Measurements from ENCODE around the gene RFXAP.

Gene RFXAP

GRCh38 chr13:36870050-36870692 is 51.1 kb downstream of the RFXAP start:
- H3K27ac ChIP-seq (ENCODE audit: low read depth, low read length), result no peak overlapping the region
- no peaks in the 10 kb centered on the region for H3K27me3 ChIP-seq (ENCODE audit: control insufficient read depth, insufficient read depth, low read length)
- no peaks in the 10 kb centered on the region for H3K36me3 ChIP-seq (ENCODE audit: control insufficient read depth, insufficient read depth, low read length)
- H3K4me1 ChIP-seq (ENCODE audit: control insufficient read depth, insufficient read depth, low read length), result peaks cover 18% of the 10 kb centered on the region
- H3K9me3 ChIP-seq (ENCODE audit: control insufficient read depth, insufficient read depth, low read depth, low read length), result no peaks in the 10 kb centered on the region
- H3K9ac ChIP-seq (ENCODE audit: low read length), result no peak overlapping the region
- no peak overlapping the region for H3K4me3 ChIP-seq (ENCODE audit: low read depth, low read length)

DNA sequence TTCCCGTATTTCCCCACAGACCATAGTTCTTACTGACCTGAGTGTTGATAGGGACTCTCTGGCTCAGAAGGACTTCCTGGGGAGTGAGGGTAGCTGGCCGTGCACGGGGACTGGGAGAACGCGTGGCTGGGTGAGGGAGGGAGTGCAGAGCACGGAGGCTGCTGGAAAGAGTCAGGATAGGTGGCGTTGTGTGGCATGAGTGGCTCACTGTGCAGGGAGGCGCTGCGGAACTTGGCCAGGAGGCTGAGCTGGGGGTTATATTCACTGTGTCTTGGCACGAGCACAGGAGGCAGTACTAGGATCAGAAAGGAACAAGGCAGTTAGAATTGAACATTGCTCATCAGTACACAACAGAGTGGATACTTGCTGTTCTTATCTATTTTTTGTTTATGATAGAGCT is 53.6 kb downstream of the RFXAP start:
- no peaks in the 10 kb centered on the region for H3K9me3 ChIP-seq (ENCODE audit: control insufficient read depth, insufficient read depth, low read depth, low read length)
- H3K4me3 ChIP-seq (ENCODE audit: low read depth, low read length), result no peak overlapping the region
- no peaks in the 10 kb centered on the region for H3K27me3 ChIP-seq (ENCODE audit: control insufficient read depth, insufficient read depth, low read length)
- H3K9ac ChIP-seq (ENCODE audit: low read length), result no peak overlapping the region
- no peak overlapping the region for H3K27ac ChIP-seq (ENCODE audit: low read depth, low read length)
- H3K36me3 ChIP-seq (ENCODE audit: control insufficient read depth, insufficient read depth, low read length), result no peaks in the 10 kb centered on the region
- peaks cover 3% of the 10 kb centered on the region for H3K4me1 ChIP-seq (ENCODE audit: control insufficient read depth, insufficient read depth, low read length)

DNA sequence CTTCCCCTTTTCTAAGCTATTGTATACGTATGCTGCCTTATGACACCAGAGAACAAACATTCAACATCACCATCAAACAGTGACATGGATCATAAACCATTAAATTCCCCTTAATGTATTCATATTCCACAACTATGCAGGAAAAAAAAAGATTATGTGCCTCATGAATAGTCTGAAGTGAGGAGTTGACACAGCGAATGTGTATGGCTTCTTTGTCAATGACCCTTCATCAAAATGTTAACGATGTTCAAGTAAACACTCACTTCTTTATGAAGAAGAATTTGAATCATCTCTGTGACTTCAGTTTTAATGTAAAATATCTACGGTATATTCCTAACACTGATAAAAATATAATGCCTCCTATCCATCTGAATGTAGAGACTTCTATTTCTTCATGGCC is 56.4 kb downstream of the RFXAP start:
- no peaks in the 10 kb centered on the region for H3K9me3 ChIP-seq (ENCODE audit: control insufficient read depth, insufficient read depth, low read depth, low read length)
- no peaks in the 10 kb centered on the region for H3K4me1 ChIP-seq (ENCODE audit: control insufficient read depth, insufficient read depth, low read length)
- no peaks in the 10 kb centered on the region for H3K36me3 ChIP-seq (ENCODE audit: control insufficient read depth, insufficient read depth, low read length)
- no peak overlapping the region for H3K27ac ChIP-seq (ENCODE audit: low read depth, low read length)
- no peak overlapping the region for H3K4me3 ChIP-seq (ENCODE audit: low read depth, low read length)
- no peak overlapping the region for H3K9ac ChIP-seq (ENCODE audit: low read length)
- H3K27me3 ChIP-seq (ENCODE audit: control insufficient read depth, insufficient read depth, low read length), result no peaks in the 10 kb centered on the region

DNA sequence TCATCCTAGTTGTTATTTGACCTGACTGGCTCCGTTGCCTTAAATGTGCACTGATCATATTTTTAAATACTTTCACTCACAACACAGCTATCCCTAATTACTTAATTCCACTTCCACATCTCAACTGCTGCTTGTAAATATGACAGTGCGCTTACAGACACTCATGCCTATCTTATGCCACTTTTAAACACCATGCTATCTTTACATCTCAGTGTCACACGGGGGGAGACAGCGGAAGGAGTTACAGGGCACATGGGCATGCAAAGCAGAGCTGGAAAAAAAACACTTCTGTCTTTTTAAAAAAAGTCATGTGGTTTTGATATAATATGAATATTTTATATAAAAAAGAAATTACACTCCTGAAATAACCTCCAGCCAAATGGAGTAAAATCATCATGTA is 56.9 kb downstream of the RFXAP start:
- no peaks in the 10 kb centered on the region for H3K27me3 ChIP-seq (ENCODE audit: control insufficient read depth, insufficient read depth, low read length)
- H3K4me1 ChIP-seq (ENCODE audit: control insufficient read depth, insufficient read depth, low read length), result no peaks in the 10 kb centered on the region
- no peak overlapping the region for H3K4me3 ChIP-seq (ENCODE audit: low read depth, low read length)
- H3K9me3 ChIP-seq (ENCODE audit: control insufficient read depth, insufficient read depth, low read depth, low read length), result no peaks in the 10 kb centered on the region
- H3K36me3 ChIP-seq (ENCODE audit: control insufficient read depth, insufficient read depth, low read length), result no peaks in the 10 kb centered on the region
- H3K9ac ChIP-seq (ENCODE audit: low read length), result no peak overlapping the region
- no peak overlapping the region for H3K27ac ChIP-seq (ENCODE audit: low read depth, low read length)

Measured in HUES6 (cell line).